ENCODE data around the gene DHX8. TPM values are rescaled to one million over a fixed set of nuclear protein-coding genes. Genes with fewer than 3 reads are reported as not detected.

The DHX8 gene
- total and polyA plus RNA-seq, 2 donors (not counting 3 experiments of a cell fraction or from before 2014, with no cell fraction given), result 34.9 to 65.6 TPM

DNA sequence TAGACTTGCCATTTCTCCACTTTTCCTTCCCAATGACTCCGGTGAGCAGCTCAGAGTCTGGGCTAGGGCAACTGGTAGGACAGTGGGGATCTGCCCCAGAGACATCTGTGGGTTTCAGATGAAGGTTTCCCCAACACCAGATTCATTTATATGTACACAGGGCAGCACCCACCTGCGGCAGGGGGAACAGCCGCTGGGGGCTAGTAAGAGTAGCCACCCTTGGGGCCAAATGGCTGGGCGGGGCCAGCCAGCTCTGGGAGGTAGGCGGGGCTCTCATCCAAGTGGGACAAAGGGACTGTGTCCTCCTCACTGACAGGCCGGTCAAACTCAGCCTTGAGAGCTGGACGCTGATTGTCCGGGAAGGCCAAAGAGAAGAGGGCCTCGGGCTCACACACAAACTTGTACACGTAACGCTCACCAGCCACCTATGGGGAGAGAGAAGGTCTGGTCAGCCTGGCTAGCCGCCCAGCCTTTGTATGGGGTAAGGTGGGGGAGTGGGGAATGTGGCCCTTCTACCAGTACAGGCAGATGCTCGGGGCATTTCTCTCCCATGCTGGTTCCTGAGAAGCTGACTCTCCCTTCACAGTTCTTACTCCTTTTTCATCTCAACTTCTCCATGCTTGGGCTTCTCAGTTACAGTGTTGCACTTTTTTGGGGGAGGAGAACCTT lies 44.7 kb downstream of the DHX8 start:
- Histone ChIP-seq H3K4me2 (ENCODE audit: insufficient read depth, low read length) (no peak overlapping the region), H3K9me3 (replicated peaks; ENCODE audit: control insufficient read depth, insufficient read depth, low read length) (no peaks in the 10 kb centered on the region), H3K4me3 (replicated peaks in 1 of 3; ENCODE audit: insufficient read depth in 1 of 3, low read depth in 1 of 3, low read length in 3 of 3) (no peak overlapping the region), H3K27me3 (ENCODE audit: control insufficient read depth in 2 of 2, insufficient read depth in 2 of 2, low read length in 2 of 2) (no peaks in the 10 kb centered on the region), H2AFZ (ENCODE audit: low read depth, low read length) (no peak overlapping the region), H3K4me1 (ENCODE audit: control insufficient read depth, extremely low read depth, insufficient read depth, low read length) (peaks cover 23% of the 10 kb centered on the region), H3K9ac (replicated peaks; ENCODE audit: extremely low read depth, insufficient read depth, low read length) (no peak overlapping the region), H3K27ac (ENCODE audit: insufficient read depth, low read depth, low read length) (no peak overlapping the region), H3K36me3 (ENCODE audit: control insufficient read depth in 2 of 2, extremely low read depth in 1 of 2, insufficient read depth in 2 of 2, low read length in 2 of 2) (peaks cover 1 to 17% of the 10 kb centered on the region in 2 experiments), H3K79me2 (ENCODE audit: control insufficient read depth, insufficient read depth, low read length) (no peaks in the 10 kb centered on the region), H4K20me1 (replicated peaks; ENCODE audit: control insufficient read depth, extremely low read depth, insufficient read depth, low read length) (no peaks in the 10 kb centered on the region), H3K9me1 (replicated peaks; ENCODE audit: control insufficient read depth, extremely low read depth, insufficient read depth, low read length) (no peaks in the 10 kb centered on the region)
- ChIA-PET CTCF (interaction anchor here (0.6 to 1.1 kb wide), 2 partner anchors 145 to 158 kb away, joined by 3 read pairs; no protein-coding TSS in a partner anchor), POLR2A (no interaction called here)
- BruUV-seq (replicated peaks), result no TSS peak
- DNase-seq (ENCODE audit: low read depth, low spot score) (no peak), FAIRE-seq (no peak)
- TF ChIP-seq, protein P1, sequence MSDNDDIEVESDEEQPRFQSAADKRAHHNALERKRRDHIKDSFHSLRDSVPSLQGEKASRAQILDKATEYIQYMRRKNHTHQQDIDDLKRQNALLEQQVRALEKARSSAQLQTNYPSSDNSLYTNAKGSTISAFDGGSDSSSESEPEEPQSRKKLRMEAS (IDR thresholded peaks at IDR 0.05; ENCODE audit: insufficient read depth, insufficient read length), result no peak
- no peak for TF ChIP-seq MYC (IDR thresholded peaks at IDR 0.05; ENCODE audit: low read depth, low read length)
- TF ChIP-seq POLR2AphosphoS5 (IDR thresholded peaks at IDR 0.05; ENCODE audit: insufficient read depth, low read depth, low read length), result no peak
- no peak for TF ChIP-seq JUN (IDR thresholded peaks at IDR 0.05; ENCODE audit: borderline replicate concordance, insufficient read depth, insufficient read length, low read depth)
- TF ChIP-seq, protein P2, sequence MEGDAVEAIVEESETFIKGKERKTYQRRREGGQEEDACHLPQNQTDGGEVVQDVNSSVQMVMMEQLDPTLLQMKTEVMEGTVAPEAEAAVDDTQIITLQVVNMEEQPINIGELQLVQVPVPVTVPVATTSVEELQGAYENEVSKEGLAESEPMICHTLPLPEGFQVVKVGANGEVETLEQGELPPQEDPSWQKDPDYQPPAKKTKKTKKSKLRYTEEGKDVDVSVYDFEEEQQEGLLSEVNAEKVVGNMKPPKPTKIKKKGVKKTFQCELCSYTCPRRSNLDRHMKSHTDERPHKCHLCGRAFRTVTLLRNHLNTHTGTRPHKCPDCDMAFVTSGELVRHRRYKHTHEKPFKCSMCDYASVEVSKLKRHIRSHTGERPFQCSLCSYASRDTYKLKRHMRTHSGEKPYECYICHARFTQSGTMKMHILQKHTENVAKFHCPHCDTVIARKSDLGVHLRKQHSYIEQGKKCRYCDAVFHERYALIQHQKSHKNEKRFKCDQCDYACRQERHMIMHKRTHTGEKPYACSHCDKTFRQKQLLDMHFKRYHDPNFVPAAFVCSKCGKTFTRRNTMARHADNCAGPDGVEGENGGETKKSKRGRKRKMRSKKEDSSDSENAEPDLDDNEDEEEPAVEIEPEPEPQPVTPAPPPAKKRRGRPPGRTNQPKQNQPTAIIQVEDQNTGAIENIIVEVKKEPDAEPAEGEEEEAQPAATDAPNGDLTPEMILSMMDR (IDR thresholded peaks at IDR 0.05; ENCODE audit: extremely low read depth in 1 of 2, insufficient read depth in 1 of 2, low read depth in 1 of 2, low read length in 2 of 2), result no peak
- TF ChIP-seq EZH2 (IDR thresholded peaks at IDR 0.05; ENCODE audit: borderline replicate concordance, low read depth, low read length, severe bottlenecking), result no peak
- TF ChIP-seq FOS (IDR thresholded peaks at IDR 0.05; ENCODE audit: borderline replicate concordance, insufficient read depth, low read length), result no peak
- TF ChIP-seq GATA2 (IDR thresholded peaks at IDR 0.05; ENCODE audit: insufficient read depth, insufficient read length, low read depth, low read length), result no peak
- no peak for TF ChIP-seq POLR2A (IDR thresholded peaks at IDR 0.05; ENCODE audit: low read depth, low read length)
- dilution Hi-C loops (cut with MboI; ENCODE audit: extremely low pct_ligation_motif_present, low sequenced_read_pairs), result no loop called here
- intact Hi-C loops (cut with micrococcal nuclease), result no loop called here
